WTC11 (cell line): ENCODE results near the gene HMBS.

Experiments
- FOXP1 ChIP-seq: sonication (generic); formaldehyde crosslinking; IDR thresholded peaks from 2 replicates; pipeline ENCODE4 v1.8.0; 2022; ENCODE audit warnings: missing genetic modification reagents, mild to moderate bottlenecking, moderate library complexity, borderline replicate concordance
- KAT7 ChIP-seq: sonication (generic); formaldehyde crosslinking; IDR thresholded peaks from 2 replicates; pipeline ENCODE4 v1.8.1; 2023; ENCODE audit warnings: missing genetic modification reagents, mild to moderate bottlenecking, borderline replicate concordance
- USF2 ChIP-seq: sonication (generic); formaldehyde crosslinking; IDR thresholded peaks from 2 replicates; pipeline ENCODE4 v1.8.1; 2023; ENCODE audit warnings: mild to moderate bottlenecking, missing genetic modification reagents, moderate library complexity
- ZNF219 ChIP-seq: sonication (generic); formaldehyde crosslinking; IDR thresholded peaks from 2 replicates; pipeline ENCODE4 v1.8.0; 2023; ENCODE audit warnings: missing genetic modification reagents, mild to moderate bottlenecking, borderline replicate concordance
- TF ChIP-seq, protein P1 (sequence below): fragments of 200-600 bp; IDR thresholded peaks from 2 replicates; pipeline ENCODE4 v1.8.0; 2022; ENCODE audit warnings: antibody characterized with exemption

DNA sequence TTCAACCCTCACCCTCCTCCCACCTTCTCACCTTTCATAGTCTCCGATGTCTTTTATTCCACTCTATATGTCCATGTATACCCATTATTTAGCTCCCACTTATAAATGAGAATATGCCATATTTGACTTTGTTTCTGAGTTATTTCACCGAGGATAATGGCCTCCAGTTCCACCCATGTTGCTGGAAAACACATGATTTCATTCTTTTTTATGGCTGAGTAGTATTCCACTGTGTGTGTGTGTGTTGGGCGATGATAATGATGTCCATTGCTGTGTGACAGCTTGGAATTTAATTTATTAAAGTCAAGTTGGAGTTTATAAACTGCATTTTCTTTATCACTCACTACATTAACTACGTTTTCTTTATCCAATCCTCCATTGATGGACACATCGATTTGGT is 33.5 kb downstream of the HMBS start:
- TF ChIP-seq FOXP1 (CRISPR knock-in tag) (no peak), USF2 (no peak), KAT7 (no peak), ZNF219 (CRISPR knock-in tag) (no peak)
- TF ChIP-seq, protein P1, sequence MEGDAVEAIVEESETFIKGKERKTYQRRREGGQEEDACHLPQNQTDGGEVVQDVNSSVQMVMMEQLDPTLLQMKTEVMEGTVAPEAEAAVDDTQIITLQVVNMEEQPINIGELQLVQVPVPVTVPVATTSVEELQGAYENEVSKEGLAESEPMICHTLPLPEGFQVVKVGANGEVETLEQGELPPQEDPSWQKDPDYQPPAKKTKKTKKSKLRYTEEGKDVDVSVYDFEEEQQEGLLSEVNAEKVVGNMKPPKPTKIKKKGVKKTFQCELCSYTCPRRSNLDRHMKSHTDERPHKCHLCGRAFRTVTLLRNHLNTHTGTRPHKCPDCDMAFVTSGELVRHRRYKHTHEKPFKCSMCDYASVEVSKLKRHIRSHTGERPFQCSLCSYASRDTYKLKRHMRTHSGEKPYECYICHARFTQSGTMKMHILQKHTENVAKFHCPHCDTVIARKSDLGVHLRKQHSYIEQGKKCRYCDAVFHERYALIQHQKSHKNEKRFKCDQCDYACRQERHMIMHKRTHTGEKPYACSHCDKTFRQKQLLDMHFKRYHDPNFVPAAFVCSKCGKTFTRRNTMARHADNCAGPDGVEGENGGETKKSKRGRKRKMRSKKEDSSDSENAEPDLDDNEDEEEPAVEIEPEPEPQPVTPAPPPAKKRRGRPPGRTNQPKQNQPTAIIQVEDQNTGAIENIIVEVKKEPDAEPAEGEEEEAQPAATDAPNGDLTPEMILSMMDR, result no peak
